ENCODE measurements around the gene NEK11. TPM values are rescaled to one million over a fixed set of nuclear protein-coding genes. Genes with fewer than 3 reads are reported as not detected.
A peak's percentile ranks its signal among the peaks of the same experiment; 100 is the strongest.

Gene NEK11
- total RNA-seq, 4 donors from 2014 or later = 14.8 to 34.0 (median 28.2) TPM

DNA sequence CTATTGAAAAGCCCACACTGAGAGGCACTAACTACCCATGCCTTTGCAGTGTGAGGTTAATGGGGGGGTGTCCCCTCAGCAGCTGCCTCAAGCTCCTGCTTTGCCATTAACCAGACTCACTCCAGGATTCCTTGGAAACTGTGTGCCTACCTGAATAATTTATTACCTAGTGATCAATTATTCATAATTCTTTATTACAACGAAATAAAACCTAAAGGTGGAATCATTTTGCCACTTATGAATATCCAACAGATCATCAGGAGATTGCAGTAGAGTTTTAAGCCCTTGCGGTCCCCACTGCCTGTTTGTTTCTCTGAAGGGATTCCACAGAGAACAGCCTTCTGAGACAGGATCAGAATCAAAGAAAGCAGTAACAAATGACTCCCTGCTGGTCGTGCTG, 23.3 kb downstream of the NEK11 start:
- TF ChIP-seq, protein P1, sequence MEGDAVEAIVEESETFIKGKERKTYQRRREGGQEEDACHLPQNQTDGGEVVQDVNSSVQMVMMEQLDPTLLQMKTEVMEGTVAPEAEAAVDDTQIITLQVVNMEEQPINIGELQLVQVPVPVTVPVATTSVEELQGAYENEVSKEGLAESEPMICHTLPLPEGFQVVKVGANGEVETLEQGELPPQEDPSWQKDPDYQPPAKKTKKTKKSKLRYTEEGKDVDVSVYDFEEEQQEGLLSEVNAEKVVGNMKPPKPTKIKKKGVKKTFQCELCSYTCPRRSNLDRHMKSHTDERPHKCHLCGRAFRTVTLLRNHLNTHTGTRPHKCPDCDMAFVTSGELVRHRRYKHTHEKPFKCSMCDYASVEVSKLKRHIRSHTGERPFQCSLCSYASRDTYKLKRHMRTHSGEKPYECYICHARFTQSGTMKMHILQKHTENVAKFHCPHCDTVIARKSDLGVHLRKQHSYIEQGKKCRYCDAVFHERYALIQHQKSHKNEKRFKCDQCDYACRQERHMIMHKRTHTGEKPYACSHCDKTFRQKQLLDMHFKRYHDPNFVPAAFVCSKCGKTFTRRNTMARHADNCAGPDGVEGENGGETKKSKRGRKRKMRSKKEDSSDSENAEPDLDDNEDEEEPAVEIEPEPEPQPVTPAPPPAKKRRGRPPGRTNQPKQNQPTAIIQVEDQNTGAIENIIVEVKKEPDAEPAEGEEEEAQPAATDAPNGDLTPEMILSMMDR (IDR thresholded peaks at IDR 0.05) = no peak
- TF ChIP-seq POLR2A (IDR thresholded peaks at IDR 0.05) = no peak
- Histone ChIP-seq H3K9me3 (no peaks in the 10 kb centered on the region), H3K27ac (no peak overlapping the region), H3K36me3 (no peaks in the 10 kb centered on the region), H3K4me3 (replicated peaks in 1 of 3) (no peak overlapping the region), H3K4me1 (no peaks in the 10 kb centered on the region), H3K27me3 (no peaks in the 10 kb centered on the region)
- 82% methylated on average over 3 of the region's 3 CpGs for WGBS, 2 donors
- no peak for DNase-seq
- intact Hi-C loops (cut with DNase I) = no loop called here

- TF ChIP-seq, protein P1 (IDR thresholded peaks at IDR 0.05) = peak in 3 of 6 experiments; percentile 18 to 27 (median 26)
- no peak for TF ChIP-seq POLR2A (IDR thresholded peaks at IDR 0.05)
- intact Hi-C loops (cut with DNase I) = no loop called here
- Histone ChIP-seq H3K27me3 (no peaks in the 10 kb centered on the region), H3K4me3 (replicated peaks in 1 of 3) (no peak overlapping the region), H3K4me1 (no peaks in the 10 kb centered on the region), H3K36me3 (no peaks in the 10 kb centered on the region), H3K9me3 (no peaks in the 10 kb centered on the region), H3K27ac (no peak overlapping the region)
- no peak for DNase-seq
- WGBS, 2 donors = 88 to 90% methylated on average over 3 of the region's 3 CpGs
Observed at GRCh38 chr3:131053043-131053859, 26.6 kb downstream of the NEK11 start.

DNA sequence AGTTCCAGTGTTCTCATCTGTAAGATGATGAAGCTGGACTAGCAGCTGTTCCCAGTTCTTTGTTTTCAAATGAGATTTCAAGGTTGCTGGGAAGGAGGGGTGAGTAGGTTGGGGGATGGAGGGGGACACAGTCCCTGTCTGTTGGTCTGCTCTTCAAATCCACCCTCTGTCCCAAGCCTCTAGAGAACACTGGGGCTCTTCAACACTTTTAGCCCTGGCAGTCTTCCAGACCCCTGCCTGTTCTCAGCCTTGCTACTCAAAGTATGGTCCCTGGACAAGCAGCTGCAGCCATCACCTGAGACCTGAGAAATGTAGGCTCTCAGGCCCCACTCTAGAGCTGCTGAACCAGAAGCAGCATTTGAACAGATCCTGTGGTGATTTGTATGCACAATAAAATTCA, 41.3 kb downstream of the NEK11 start:
- intact Hi-C loops (cut with DNase I) = no loop called here

GRCh38 chr3:131072099-131072559, 45.5 kb downstream of the NEK11 start:
- H3K9me3 ChIP-seq = no peaks in the 10 kb centered on the region
- no peaks in the 10 kb centered on the region for H3K36me3 ChIP-seq
- TF ChIP-seq, protein P1 (IDR thresholded peaks at IDR 0.05) = no peak
- no peak for TF ChIP-seq POLR2A (IDR thresholded peaks at IDR 0.05)
- no peak overlapping the region for H3K27ac ChIP-seq
- no peak overlapping the region for H3K4me3 ChIP-seq (replicated peaks in 1 of 3)
- intact Hi-C loops (cut with DNase I) = no loop called here
- 62 to 71% methylated on average over 2 of the region's 2 CpGs for WGBS, 2 donors
- H3K4me1 ChIP-seq = no peaks in the 10 kb centered on the region
- no peak for DNase-seq
- H3K27me3 ChIP-seq = no peaks in the 10 kb centered on the region

More for the DNA sequence above, 41.3 kb downstream of the NEK11 start:
- H3K27me3 ChIP-seq = no peaks in the 10 kb centered on the region
- no peaks in the 10 kb centered on the region for H3K9me3 ChIP-seq
- H3K4me1 ChIP-seq = no peaks in the 10 kb centered on the region
- TF ChIP-seq, protein P1 (IDR thresholded peaks at IDR 0.05) = no peak
- no peak for TF ChIP-seq POLR2A (IDR thresholded peaks at IDR 0.05)
- H3K36me3 ChIP-seq = no peaks in the 10 kb centered on the region
- no peak overlapping the region for H3K27ac ChIP-seq
- no peak overlapping the region for H3K4me3 ChIP-seq (replicated peaks in 1 of 3)
- peak; percentile 56 to 57 for DNase-seq

- no peak overlapping the region for H3K27ac ChIP-seq
Observed at GRCh38 chr3:131072845-131073244, 46.2 kb downstream of the NEK11 start.

More at GRCh38 chr3:131072845-131073244, 46.2 kb downstream of the NEK11 start:
- no peaks in the 10 kb centered on the region for H3K9me3 ChIP-seq
- no peaks in the 10 kb centered on the region for H3K27me3 ChIP-seq
- intact Hi-C loops (cut with DNase I) = no loop called here
- no peak for DNase-seq
- H3K4me1 ChIP-seq = no peaks in the 10 kb centered on the region
- no peak for TF ChIP-seq POLR2A (IDR thresholded peaks at IDR 0.05)
- TF ChIP-seq, protein P1 (IDR thresholded peaks at IDR 0.05) = no peak
- no peak overlapping the region for H3K4me3 ChIP-seq (replicated peaks in 1 of 3)
- WGBS, 2 donors = 57 to 84% methylated on average over 2 of the region's 2 CpGs
- H3K36me3 ChIP-seq = no peaks in the 10 kb centered on the region

Data from thyroid gland (tissue), 4 donors.